K562 (cell line): ENCODE data around the gene PDZRN4. TPM values are rescaled to one million over a fixed set of nuclear protein-coding genes. Genes with fewer than 3 reads are reported as not detected.

Experiments used
- ATAC-seq: fragments of 200-7000 bp; cut with Tn5 transposase; 3 replicates; pipeline ENCODE4 v1.9.1; 2020; ENCODE audit warnings: moderate library complexity
- BruUV-seq: library from RNA; stranded (reverse); fragments of 400-500 nt; replicated peaks from 2 replicates; lab custom pipeline; 2021; lab: Mats Ljungman, UMichigan
- CTCF ChIA-PET: fragments of 300-600 bp; formaldehyde crosslinking; extraction: SDS; loops from one replicate; lab custom pipeline; 2021; ENCODE audit warnings: low intra/inter-chr PET ratio; lab: Yijun Ruan, JAX
- POLR2A ChIA-PET: fragments of 300-600, 350-650 bp; sonication (Branson Sonifier 250); formaldehyde crosslinking; extraction: SDS; loops from one replicate; lab custom pipeline; 2021; ENCODE audit warnings: antibody characterized with exemption, inconsistent platforms; lab: Yijun Ruan, JAX
- DNase-seq, 4 experiments: peaks; one replicate each; pipeline versions ENCODE4 v3.0.0 to v3.0.0-alpha.2; 2011 to 2018; ENCODE audit warnings: low spot score in 3 of 4, mixed read lengths in 3 of 4; ENCODE audit errors: extremely low read depth in 1 of 4
- FAIRE-seq: peaks from 2 replicates; lab custom pipeline; 2011; peaks lifted over from hg19 to GRCh38; lab: Jason Lieb, UNC
- H2AFZ ChIP-seq: 2 replicates; pipeline ENCODE4 v1.6.0; 2011; ENCODE audit warnings: low read depth, low read length, control low read depth, inconsistent platforms
- H3K27ac ChIP-seq: fragments of 200-600 bp; 3 replicates; pipeline ENCODE4 v1.8.0; 2011; ENCODE audit warnings: low read depth, mild to moderate bottlenecking, control low read depth, inconsistent platforms, low read length, moderate library complexity, mixed read lengths; ENCODE audit errors: extremely low read depth
- H3K27me3 ChIP-seq, 2 experiments: fragments of 300-600 bp in 1 of 2; 2 replicates in 1 of 2; 3 replicates in 1 of 2; pipeline versions ENCODE4 v1.6.0 to v1.8.0; 2011; ENCODE audit warnings: inconsistent platforms in 2 of 2, low read length in 2 of 2, mild to moderate bottlenecking in 1 of 2, mixed read lengths in 1 of 2, moderate library complexity in 1 of 2; ENCODE audit not compliant: control insufficient read depth in 2 of 2, insufficient read depth in 2 of 2
- H3K36me3 ChIP-seq: fragments of 300-600 bp; 3 replicates; pipeline ENCODE4 v1.8.0; 2011; ENCODE audit warnings: mild to moderate bottlenecking, low read length, inconsistent platforms; ENCODE audit not compliant: control insufficient read depth, insufficient read depth
- H3K4me1 ChIP-seq, 2 experiments: fragments of 200-600 bp in 1 of 2; replicated peaks in 1 of 2; 2 replicates in 1 of 2; 3 replicates in 1 of 2; pipeline versions ENCODE4 v1.5.1 to v1.8.0; 2011; ENCODE audit warnings: inconsistent platforms in 2 of 2, low read length in 2 of 2, mild to moderate bottlenecking in 1 of 2, mixed read lengths in 1 of 2, moderate library complexity in 1 of 2; ENCODE audit not compliant: control insufficient read depth in 2 of 2, insufficient read depth in 2 of 2
- H3K4me2 ChIP-seq: 2 replicates; pipeline ENCODE4 v1.6.1; 2011; ENCODE audit warnings: low read length, control low read depth, inconsistent platforms, mixed read lengths; ENCODE audit not compliant: insufficient read depth
- H3K4me3 ChIP-seq: fragments of 200-600 bp; sonication (generic), shearing (Covaris generic); 2 replicates; pipeline ENCODE4 v1.5.1; 2016; ENCODE audit warnings: control low read depth, inconsistent platforms
- H3K79me2 ChIP-seq: fragments of 200-600 bp; 3 replicates; pipeline ENCODE4 v1.8.0; 2011; ENCODE audit warnings: low read length, inconsistent platforms; ENCODE audit not compliant: control insufficient read depth, insufficient read depth
- H3K9ac ChIP-seq, 2 experiments: 2 replicates each; pipeline versions ENCODE4 v1.6.0 to v1.6.1; 2011; ENCODE audit warnings: low read depth in 2 of 2, low read length in 2 of 2, control low read depth in 1 of 2, inconsistent platforms in 1 of 2, mild to moderate bottlenecking in 1 of 2, mixed read lengths in 1 of 2; ENCODE audit not compliant: insufficient read depth in 1 of 2
- H3K9me1 ChIP-seq: one replicate; pipeline ENCODE4 v1.6.0; 2011; ENCODE audit warnings: inconsistent platforms, mild to moderate bottlenecking, low read length, moderate library complexity; ENCODE audit not compliant: control insufficient read depth, insufficient read depth
- H3K9me3 ChIP-seq: replicated peaks from 2 replicates; pipeline ENCODE4 v1.5.1; 2011; ENCODE audit warnings: low read depth, low read length, inconsistent platforms; ENCODE audit not compliant: control insufficient read depth, insufficient read depth
- H4K20me1 ChIP-seq: replicated peaks from 2 replicates; pipeline ENCODE4 v1.6.1; 2011; ENCODE audit warnings: low read length, inconsistent platforms, mixed read lengths; ENCODE audit not compliant: control insufficient read depth, insufficient read depth
- ASH1L ChIP-seq: fragments of 450-650 bp; IDR thresholded peaks from 2 replicates; pipeline ENCODE4 v1.6.1; 2018; ENCODE audit warnings: borderline replicate concordance, mild to moderate bottlenecking, low read depth; ENCODE audit not compliant: partially characterized antibody
- CBX1 ChIP-seq: sonication (generic); IDR thresholded peaks from 2 replicates; pipeline ENCODE4 v1.6.1; 2016; ENCODE audit warnings: antibody characterized with exemption, low read depth, mild to moderate bottlenecking
- EP400 ChIP-seq: fragments of 450-650 bp; IDR thresholded peaks from 2 replicates; pipeline ENCODE4 v1.6.1; 2017; ENCODE audit warnings: antibody characterized with exemption, mild to moderate bottlenecking, moderate library complexity
- IRF1 ChIP-seq: sonication (generic); formaldehyde crosslinking; IDR thresholded peaks from 2 replicates; pipeline ENCODE4 v1.8.0; 2022; ENCODE audit warnings: missing genetic modification reagents, mild to moderate bottlenecking, borderline replicate concordance
- KAT2B ChIP-seq: IDR thresholded peaks from one replicate; pipeline ENCODE4 v1.6.1; 2012; ENCODE audit warnings: low read depth, mild to moderate bottlenecking, control low read depth, inconsistent platforms, low read length, moderate library complexity
- KAT8 ChIP-seq: fragments of 450-650 bp; IDR thresholded peaks from 2 replicates; pipeline ENCODE4 v1.6.1; 2016; ENCODE audit warnings: low read depth, mild to moderate bottlenecking
- KDM1A ChIP-seq, 2 experiments: fragments of 450-650 bp; IDR thresholded peaks; 2 replicates each; pipeline ENCODE4 v1.6.1; 2016; ENCODE audit warnings: mild to moderate bottlenecking in 2 of 2
- NFXL1 ChIP-seq: fragments of 450-650 bp; formaldehyde crosslinking; IDR thresholded peaks from 2 replicates; pipeline ENCODE4 v1.4.0; 2021; ENCODE audit warnings: mild to moderate bottlenecking
- PML ChIP-seq: IDR thresholded peaks from 2 replicates; pipeline ENCODE4 v1.6.1; 2012; ENCODE audit warnings: low read length, inconsistent platforms
- SAFB2 ChIP-seq: fragments of 200-400 bp; formaldehyde crosslinking; IDR thresholded peaks from 2 replicates; pipeline ENCODE4 v1.6.1; 2018; ENCODE audit warnings: borderline replicate concordance, low read length, low read depth, moderate library complexity; ENCODE audit not compliant: severe bottlenecking
- STAT5B ChIP-seq: fragments of 250-450 bp; sonication (Bioruptor Pico); IDR thresholded peaks from 2 replicates; pipeline ENCODE4 v1.8.0; 2021; ENCODE audit warnings: mild to moderate bottlenecking, inconsistent platforms
- XRCC4 ChIP-seq: IDR thresholded peaks from one replicate; pipeline ENCODE4 v1.6.1; 2011; ENCODE audit not compliant: insufficient read depth, insufficient read length; ENCODE audit errors: extremely low read depth
- ZFP91 ChIP-seq: sonication (generic); formaldehyde crosslinking; IDR thresholded peaks from 2 replicates; pipeline ENCODE4 v1.8.0; 2022; ENCODE audit warnings: mild to moderate bottlenecking, missing genetic modification reagents
- ZNF639 ChIP-seq, 2 experiments: fragments of 200-800 bp in 1 of 2; sonication (Bioruptor generic) in 1 of 2; sonication (generic) in 1 of 2; formaldehyde crosslinking in 1 of 2; IDR thresholded peaks in 1 of 2; conservative IDR thresholded peaks in 1 of 2; 2 replicates each; pipeline versions ENCODE4 v1.5.0 to v1.6.1; 2016 to 2020; ENCODE audit warnings: missing compliant biosample characterization in 1 of 2, missing genetic modification characterization in 1 of 2, missing genetic modification reagents in 1 of 2
- ZNF766 ChIP-seq: fragments of 200-800 bp; sonication (Bioruptor generic); conservative IDR thresholded peaks from 2 replicates; pipeline ENCODE4 v1.6.1; 2016; ENCODE audit warnings: missing genetic modification characterization, missing compliant biosample characterization
- ZNF778 ChIP-seq: fragments of 450-650 bp; formaldehyde crosslinking; IDR thresholded peaks from 2 replicates; pipeline ENCODE4 v1.4.0; 2020; ENCODE audit warnings: mild to moderate bottlenecking, moderate library complexity
- WGBS: fragments of 100-300 bp; shearing (Covaris generic); methylation state at CpG from one replicate; pipeline ENCODE4 v1.1.6; 2016; ENCODE audit warnings: low coverage, mixed read lengths; ENCODE audit not compliant: insufficient coverage; ENCODE audit errors: missing lambda C conversion rate; 5-methylcytosine and 5-hydroxymethylcytosine counted together
- in situ Hi-C: fragments of 300-500 bp; cut with MboI; formaldehyde crosslinking; loops from 4 replicates; pipeline ENCODE4 v1.15.0; 2018; ENCODE audit warnings: inconsistent platforms, mixed read lengths
- intact Hi-C: fragments of 100-400 bp; cut with micrococcal nuclease; formaldehyde crosslinking; loops from 2 replicates; pipeline ENCODE4 v1.14.2; 2022
- polyA plus RNA-seq, 8 experiments: library from polyadenylated mRNA; depleted of rRNA in 4 of 8; stranded (reverse) in 5 of 8; unstranded in 3 of 8; fragments of >200 nt; fragmentation: Nextera tagmentation in 2 of 8; fragmentation: Illumina TruSeq in 1 of 8; extraction: Ambion mirVana in 2 of 8; extraction: Trizol in 1 of 8; gene quantifications; 2 replicates each; pipeline versions ENCODE4 v1.2.1 to v1.2.3, GENCODE V29; 2011 to 2014; ENCODE audit warnings: inconsistent platforms in 1 of 8, missing spikeins in 1 of 8
- total RNA-seq, 7 experiments: library from RNA; depleted of rRNA in 6 of 7; stranded (reverse); fragments of >200 nt in 6 of 7; fragmentation: Illumina TruSeq in 2 of 7; extraction: Trizol in 2 of 7; gene quantifications; 2 replicates each; pipeline versions ENCODE4 v1.2.1 to v1.2.3, GENCODE V29; 2011 to 2021; ENCODE audit warnings: low replicate concordance in 1 of 7

The PDZRN4 gene
- total and polyA plus RNA-seq, 9 of the 15 experiments (the other 6 are each of a cell fraction or from before 2014, with no cell fraction given) = not detected

- H3K36me3 ChIP-seq = no peaks in the 10 kb centered on the region
- ChIA-PET POLR2A (no interaction called here), CTCF (no interaction called here)
- no TSS peak for BruUV-seq
- ATAC-seq (no peak), FAIRE-seq (no peak), DNase-seq (no peak)
- H3K27ac ChIP-seq = no peak overlapping the region
- H3K9ac ChIP-seq = no peak overlapping the region
- intact Hi-C loops (no loop called here), in situ Hi-C loops (no loop called here)
- H4K20me1 ChIP-seq = no peaks in the 10 kb centered on the region
- under 1% methylated on average over 8 of the region's 8 CpGs for whole genome bisulfite sequencing
- no peaks in the 10 kb centered on the region for H3K79me2 ChIP-seq
- H3K9me1 ChIP-seq = no peaks in the 10 kb centered on the region
- H3K4me1 ChIP-seq = no peaks in the 10 kb centered on the region
- H3K27me3 ChIP-seq = no peaks in the 10 kb centered on the region
- no peak overlapping the region for H3K4me3 ChIP-seq
- H3K9me3 ChIP-seq = no peaks in the 10 kb centered on the region
- no peak overlapping the region for H2AFZ ChIP-seq
- TF ChIP-seq CBX1 (no peak), ZNF639 (CRISPR knock-in tag; conservative IDR thresholded peaks at IDR 0.05 in 1 of 2, IDR thresholded peaks at IDR 0.05 in 1 of 2) (no peak), IRF1 (CRISPR knock-in tag) (no peak), NFXL1 (CRISPR knock-in tag) (no peak), PML (no peak), ASH1L (no peak), XRCC4 (no peak), ZNF778 (CRISPR knock-in tag) (no peak), KAT2B (no peak), KAT8 (no peak), KDM1A (IDR thresholded peaks at IDR 0.05) (no peak), SAFB2 (no peak), ZFP91 (CRISPR knock-in tag) (no peak), EP400 (no peak), ZNF766 (CRISPR knock-in tag) (no peak), STAT5B (CRISPR knock-in tag) (no peak)
- H3K4me2 ChIP-seq = no peak overlapping the region
Measured at GRCh38 chr12:41344776-41345470, 156.8 kb downstream of the PDZRN4 start.
